Measurements from ENCODE around the gene CHTF8.

DNA sequence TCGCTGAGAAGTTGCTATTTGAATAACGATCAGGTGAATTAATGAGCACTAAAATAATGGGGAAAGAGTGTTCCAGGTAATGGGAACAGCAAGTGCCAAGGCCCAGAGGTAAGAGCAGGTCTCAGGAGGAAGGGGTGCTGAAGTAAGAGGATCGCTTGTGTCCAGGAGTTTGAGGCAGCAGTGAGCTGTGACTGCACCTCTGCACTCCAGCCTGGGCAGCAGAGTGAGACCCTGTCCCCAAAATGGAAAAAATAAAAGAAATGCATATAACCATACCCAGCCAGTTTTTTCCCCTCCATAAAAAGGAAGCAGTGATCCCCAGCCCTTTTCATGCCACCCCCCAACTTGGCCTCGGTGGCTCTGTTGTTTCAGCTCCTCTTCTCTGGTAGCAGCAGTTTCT is 43.7 kb downstream of the CHTF8 start:
- TF ChIP-seq, protein P1, sequence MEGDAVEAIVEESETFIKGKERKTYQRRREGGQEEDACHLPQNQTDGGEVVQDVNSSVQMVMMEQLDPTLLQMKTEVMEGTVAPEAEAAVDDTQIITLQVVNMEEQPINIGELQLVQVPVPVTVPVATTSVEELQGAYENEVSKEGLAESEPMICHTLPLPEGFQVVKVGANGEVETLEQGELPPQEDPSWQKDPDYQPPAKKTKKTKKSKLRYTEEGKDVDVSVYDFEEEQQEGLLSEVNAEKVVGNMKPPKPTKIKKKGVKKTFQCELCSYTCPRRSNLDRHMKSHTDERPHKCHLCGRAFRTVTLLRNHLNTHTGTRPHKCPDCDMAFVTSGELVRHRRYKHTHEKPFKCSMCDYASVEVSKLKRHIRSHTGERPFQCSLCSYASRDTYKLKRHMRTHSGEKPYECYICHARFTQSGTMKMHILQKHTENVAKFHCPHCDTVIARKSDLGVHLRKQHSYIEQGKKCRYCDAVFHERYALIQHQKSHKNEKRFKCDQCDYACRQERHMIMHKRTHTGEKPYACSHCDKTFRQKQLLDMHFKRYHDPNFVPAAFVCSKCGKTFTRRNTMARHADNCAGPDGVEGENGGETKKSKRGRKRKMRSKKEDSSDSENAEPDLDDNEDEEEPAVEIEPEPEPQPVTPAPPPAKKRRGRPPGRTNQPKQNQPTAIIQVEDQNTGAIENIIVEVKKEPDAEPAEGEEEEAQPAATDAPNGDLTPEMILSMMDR (IDR thresholded peaks at IDR 0.05; ENCODE audit: low read length) = no peak
- no peak for TF ChIP-seq EZH2 (IDR thresholded peaks at IDR 0.05; ENCODE audit: borderline replicate concordance, low read length)
